Activated T-cell treated with anti-CD3 and anti-CD28 coated beads for 24 hours (primary cell): ENCODE data around the gene PXYLP1.
A peak's percentile ranks its signal among the peaks of the same experiment; 100 is the strongest.
"Not testable (repeated sequence)": the region's sequence is repeated elsewhere in the genome, so short reads cannot be mapped to it uniquely, and the experiment has no call there.

Experiments used
- DNase-seq: peaks from one replicate; pipeline ENCODE4 v3.0.0-alpha.2; 2020; ENCODE audit warnings: low read depth

PXYLP1 gene, protein sequence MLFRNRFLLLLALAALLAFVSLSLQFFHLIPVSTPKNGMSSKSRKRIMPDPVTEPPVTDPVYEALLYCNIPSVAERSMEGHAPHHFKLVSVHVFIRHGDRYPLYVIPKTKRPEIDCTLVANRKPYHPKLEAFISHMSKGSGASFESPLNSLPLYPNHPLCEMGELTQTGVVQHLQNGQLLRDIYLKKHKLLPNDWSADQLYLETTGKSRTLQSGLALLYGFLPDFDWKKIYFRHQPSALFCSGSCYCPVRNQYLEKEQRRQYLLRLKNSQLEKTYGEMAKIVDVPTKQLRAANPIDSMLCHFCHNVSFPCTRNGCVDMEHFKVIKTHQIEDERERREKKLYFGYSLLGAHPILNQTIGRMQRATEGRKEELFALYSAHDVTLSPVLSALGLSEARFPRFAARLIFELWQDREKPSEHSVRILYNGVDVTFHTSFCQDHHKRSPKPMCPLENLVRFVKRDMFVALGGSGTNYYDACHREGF

DNA sequence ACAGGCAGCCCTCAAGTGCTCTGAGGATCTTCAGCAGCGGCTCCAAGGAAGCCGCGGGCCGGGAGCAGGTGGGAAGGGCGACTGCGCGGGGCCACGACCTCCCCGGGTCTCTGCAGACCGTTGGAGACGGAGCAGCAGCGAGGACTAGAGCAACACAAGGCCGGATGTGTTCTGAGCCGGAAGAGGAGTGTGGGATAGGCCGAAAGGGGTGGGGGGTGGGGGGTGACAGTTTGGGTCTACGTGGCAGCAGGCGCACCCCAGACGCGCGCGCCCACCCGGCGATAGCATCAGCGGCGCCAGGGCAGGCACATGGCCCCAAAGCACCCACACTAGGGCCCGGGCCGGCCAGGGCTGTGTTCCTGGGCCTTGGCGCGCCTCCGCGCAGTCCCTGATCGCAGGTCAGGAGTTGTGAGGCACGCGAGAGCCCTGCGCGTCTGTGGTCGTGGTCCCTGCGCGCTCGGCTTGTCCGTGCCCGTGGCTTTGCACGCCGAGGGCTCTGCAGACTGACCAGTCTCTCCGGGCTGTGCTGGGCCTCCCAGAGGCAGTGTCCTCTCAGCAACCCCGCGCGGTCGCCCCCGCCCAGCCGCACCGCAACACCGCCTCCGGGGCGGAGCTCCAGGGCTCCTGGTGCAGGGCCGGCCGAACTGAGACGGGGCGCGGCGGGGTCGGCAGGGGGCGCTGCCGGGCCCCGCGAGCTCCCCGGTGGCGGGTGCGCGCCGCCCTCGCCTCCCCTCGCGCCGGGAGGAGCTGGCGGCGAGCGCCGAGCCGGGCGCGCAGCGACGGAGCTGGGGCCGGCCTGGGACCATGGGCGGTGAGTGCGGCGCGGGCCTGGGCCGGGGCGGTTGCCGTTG is at the start of gene PXYLP1:
Gene PXYLP1 (plus strand): TSS at position 725 of the 851 bp plus-strand sequence. CDS start 28,351 bp downstream, outside the sequence.
- peak; percentile 86 for DNase-seq

- no peak for DNase-seq
These were observed 48.0 kb upstream of the PXYLP1 start for GRCh38 chr3:141183606-141184005.

- DNase-seq, result no peak
These were observed 47.2 kb upstream of the PXYLP1 start for GRCh38 chr3:141184430-141184829.

DNA sequence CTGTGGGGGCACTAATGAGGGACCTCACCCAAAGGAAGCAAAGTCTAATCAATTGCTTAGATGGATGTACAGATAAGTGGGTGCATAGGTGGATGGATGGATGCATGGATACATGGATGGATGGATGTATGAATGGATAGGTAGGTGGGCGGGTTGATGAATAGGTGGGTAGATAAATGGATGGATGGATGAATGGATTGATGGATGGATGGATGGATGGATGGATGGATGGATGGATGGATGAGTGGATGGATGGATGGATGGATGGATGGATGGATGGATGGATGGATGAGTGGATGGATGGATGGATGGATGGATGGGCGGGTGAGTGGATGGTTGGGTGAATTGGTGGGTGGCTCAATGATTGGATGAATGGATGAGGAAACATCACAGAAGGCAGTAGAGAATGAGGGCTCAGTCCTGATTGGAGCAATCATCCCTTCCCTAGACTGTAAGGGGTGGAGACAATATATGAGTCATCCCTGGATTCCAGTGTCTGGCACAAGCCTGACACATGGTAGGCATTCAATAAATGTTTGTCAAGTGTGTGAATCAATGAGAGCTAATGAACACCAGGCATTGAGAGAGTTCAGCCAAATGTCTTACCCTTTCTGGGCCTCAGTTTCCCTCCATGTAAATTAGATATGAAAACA is 40.4 kb upstream of the PXYLP1 start:
- DNase-seq, result no peak

DNA sequence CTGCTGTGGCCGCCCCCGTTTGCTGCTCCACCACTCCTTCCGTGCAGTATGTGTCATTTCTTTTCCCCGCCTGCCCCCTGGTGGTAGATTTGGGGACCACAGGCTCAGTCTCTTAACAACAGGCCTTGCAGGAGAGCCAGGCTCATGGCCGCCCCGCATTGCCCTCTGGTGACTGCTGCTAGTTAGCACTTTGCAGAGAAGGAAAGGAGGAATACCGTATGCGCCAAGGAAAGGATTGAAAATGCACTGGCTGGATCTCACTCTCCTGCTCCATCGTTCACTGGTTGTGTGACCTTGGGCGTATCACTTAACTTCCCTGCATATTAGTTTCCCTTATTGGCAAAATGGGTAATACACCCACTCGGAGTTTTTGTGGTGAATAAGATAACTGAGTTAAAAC is 39.3 kb upstream of the PXYLP1 start:
- peak; percentile 96 for DNase-seq

- no peak for DNase-seq
These were observed 38.4 kb upstream of the PXYLP1 start for GRCh38 chr3:141193066-141193830.

- no peak for DNase-seq
These were observed 30.5 kb upstream of the PXYLP1 start for GRCh38 chr3:141201122-141201521.

DNA sequence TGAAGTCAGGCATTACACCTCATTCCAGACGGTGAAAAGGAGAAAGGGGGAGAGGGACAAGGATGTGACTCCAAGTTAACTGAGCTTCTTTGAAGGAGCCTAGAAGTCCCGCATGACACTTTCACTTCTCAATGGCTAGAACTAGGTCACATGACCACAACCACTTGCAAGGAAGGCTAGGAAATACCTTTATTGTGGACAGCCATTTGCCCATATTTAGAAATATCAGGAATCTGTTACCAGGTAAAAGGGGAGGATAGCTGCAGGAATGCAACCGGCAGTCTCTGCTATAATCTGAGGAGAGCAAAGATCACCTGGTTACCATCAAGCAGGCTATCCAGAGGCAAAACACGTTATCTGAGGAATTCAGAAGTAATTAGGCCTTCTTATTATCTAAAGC is 28.9 kb upstream of the PXYLP1 start:
- DNase-seq, result no peak

GRCh38 chr3:141203866-141204265 is 27.8 kb upstream of the PXYLP1 start:
- DNase-seq, result no peak

DNA sequence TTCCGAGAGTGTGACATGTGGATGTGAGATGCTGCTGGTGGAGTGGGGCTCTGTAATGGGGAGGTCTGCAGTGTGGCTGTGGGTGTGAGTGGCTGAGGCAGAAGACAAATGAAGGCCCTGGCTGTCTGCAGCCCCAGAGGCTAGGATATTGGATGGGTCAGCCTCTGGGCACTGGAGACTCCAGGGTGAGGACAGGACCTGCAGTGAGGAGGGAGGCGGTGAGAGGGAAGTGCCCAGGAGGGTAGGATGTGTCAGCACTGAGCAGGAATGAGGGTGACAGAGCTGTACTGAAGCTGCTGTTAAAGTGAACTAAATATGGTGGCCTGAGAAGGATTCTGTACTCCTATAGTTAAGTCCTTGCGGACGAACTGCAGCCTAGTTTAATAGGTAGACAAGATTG is 27.3 kb upstream of the PXYLP1 start:
- DNase-seq, result no peak

GRCh38 chr3:141211306-141211705 is 20.3 kb upstream of the PXYLP1 start:
- DNase-seq, result not testable (repeated sequence)

DNA sequence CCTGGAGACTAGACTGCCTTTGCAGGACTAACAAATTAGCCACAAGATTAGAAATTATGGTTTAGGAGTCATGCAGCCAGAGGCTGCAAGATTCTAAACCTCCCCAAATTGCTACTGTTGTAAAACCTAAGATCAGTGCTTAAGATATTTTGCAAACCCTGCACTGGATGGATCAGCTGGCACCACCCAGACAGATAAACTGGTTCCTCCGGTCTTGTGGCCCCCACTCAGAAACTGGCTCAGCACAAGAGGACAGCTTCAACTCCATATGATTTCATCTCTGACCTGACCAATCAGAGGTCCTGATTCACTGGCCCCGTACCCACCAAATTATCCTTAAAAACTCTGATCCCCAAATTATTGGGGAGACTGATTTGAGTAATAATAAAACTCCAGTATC is 19.5 kb upstream of the PXYLP1 start:
- DNase-seq, result no peak

DNA sequence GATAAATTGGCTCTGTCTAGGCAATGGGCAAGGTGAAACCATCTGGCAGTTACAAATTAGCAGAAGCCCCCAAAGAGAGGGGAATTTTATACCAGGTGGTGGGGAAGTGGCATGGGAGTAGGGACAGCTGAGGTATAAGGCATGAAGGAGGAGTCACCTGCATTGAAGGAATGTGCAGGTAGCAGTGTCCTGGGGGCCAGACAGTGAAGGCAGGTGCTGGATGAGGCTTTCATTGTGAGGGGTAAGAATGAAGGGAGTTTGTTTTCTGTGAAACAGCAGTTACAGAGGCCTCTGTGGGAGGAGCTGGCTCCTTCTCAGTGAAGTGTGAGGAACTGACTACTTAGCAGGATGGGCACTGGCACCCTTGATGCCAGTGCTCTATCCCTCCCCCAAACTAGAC is 19.1 kb upstream of the PXYLP1 start:
- DNase-seq, result no peak

- no peak for DNase-seq
These were observed 14.7 kb upstream of the PXYLP1 start for GRCh38 chr3:141216975-141217374.

- DNase-seq, result no peak
These were observed 14.2 kb upstream of the PXYLP1 start for GRCh38 chr3:141217389-141217788.

DNA sequence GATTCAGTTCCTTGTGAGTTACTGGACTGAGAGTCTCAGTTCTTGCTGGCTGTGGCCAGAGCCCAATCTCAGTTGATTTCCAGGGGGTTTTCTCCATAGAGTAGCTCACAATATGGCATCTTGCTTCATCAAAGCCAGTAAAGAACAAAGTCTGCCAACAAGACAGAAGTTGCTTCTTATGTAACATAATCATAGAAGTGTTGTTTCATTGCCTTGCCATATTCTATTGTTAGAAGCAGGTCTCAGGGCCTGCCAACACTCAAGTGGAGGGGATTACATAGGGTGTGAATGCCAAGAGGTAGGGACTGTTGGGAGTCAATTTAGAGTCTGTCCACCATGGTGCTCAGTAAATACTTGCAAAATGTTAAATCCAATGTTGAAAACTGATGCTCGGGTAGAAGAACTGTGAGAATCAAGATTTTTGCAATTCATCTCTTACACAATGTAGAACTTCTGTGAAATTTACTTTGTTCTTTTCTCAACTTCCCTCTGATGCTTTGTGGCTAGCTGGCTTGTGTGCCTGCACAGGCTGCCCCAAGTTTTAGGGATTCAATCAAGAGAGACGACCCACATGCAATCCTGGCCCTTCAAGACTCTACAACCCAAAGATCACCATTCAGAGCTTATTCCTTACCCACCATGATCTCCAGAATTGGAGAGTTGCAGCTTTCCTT is 13.3 kb upstream of the PXYLP1 start:
- DNase-seq, result no peak

- no peak for DNase-seq
These were observed 12.7 kb upstream of the PXYLP1 start for GRCh38 chr3:141218926-141219325.

- DNase-seq, result no peak
These were observed 7.9 kb upstream of the PXYLP1 start for GRCh38 chr3:141223673-141224166.

- no peak for DNase-seq
These were observed 5.7 kb upstream of the PXYLP1 start for GRCh38 chr3:141225939-141226338.

GRCh38 chr3:141227216-141227615 is 4.4 kb upstream of the PXYLP1 start:
- DNase-seq, result no peak

DNA sequence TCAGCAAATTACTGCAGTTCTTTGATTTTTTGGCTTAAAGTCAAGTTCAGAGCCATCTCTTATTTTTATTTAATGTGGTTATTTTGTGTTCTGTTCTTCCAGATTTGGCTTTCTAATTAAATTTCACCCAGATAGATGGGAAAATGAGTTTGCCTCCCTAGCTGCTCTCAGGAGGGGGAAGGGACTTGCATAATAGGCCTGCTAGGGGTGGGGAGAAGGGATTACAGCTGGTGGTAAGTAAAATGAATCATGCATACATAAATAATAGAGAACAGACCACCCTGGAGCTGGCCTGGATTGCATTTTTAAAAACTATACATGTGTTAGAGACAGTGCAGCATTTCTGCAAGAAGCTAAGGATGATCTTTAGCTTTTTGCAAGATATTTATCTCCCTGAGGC is 3.9 kb upstream of the PXYLP1 start:
- DNase-seq, result no peak
